Measurements from ENCODE around the gene MINDY4.

The MINDY4 gene

DNA sequence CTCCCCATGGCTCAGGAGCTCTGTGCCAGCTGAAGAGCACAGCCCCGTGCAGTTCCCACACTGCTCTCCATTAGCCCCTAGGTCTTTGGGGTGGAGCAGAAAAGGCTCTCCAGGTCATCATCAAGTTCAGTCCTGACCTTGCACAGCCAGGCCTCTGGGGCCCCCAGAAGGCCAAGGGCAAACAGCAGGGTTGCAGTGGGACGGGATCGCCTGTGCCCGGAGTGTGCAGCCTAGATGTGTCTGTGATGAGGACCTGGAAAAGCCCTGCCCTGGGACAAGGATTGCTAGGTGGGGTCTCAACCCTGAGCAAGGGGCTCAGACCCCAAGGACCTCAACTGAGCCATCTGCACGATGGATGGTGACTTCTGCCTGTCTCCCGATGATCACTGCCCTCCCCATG, 18.7 kb upstream of the MINDY4 start:
- Histone ChIP-seq H3K36me3 (ENCODE audit: control insufficient read depth, insufficient read depth, low read length) (no peaks in the 10 kb centered on the region), H2AK5ac (ENCODE audit: low read length) (no peak overlapping the region), H3K79me1 (ENCODE audit: low read length) (no peaks in the 10 kb centered on the region), H4K5ac (ENCODE audit: low read length) (no peak overlapping the region), H2BK5ac (ENCODE audit: low read length) (no peak overlapping the region), H3K27ac (ENCODE audit: low read depth, low read length) (no peak overlapping the region), H3K4me3 (ENCODE audit: low read length) (no peak overlapping the region), H2BK120ac (ENCODE audit: low read depth, low read length) (no peak overlapping the region), H3K79me2 (ENCODE audit: control insufficient read depth, insufficient read depth, low read length) (no peaks in the 10 kb centered on the region), H3K18ac (ENCODE audit: low read length) (no peak overlapping the region), H3K4ac (ENCODE audit: low read depth, low read length) (no peak overlapping the region), H3K27me3 (ENCODE audit: insufficient read depth, low read length, poor library complexity) (no peaks in the 10 kb centered on the region), H2BK15ac (replicated peaks; ENCODE audit: low read depth) (no peak overlapping the region), H3K9ac (ENCODE audit: low read length) (no peak overlapping the region), H3K4me2 (ENCODE audit: low read length) (no peak overlapping the region), H4K8ac (ENCODE audit: low read depth, low read length) (no peak overlapping the region), H3K4me1 (ENCODE audit: control insufficient read depth, low read depth, low read length) (no peaks in the 10 kb centered on the region), H3K56ac (ENCODE audit: low read length) (no peak overlapping the region), H3K23ac (ENCODE audit: low read length) (no peak overlapping the region)
- no CpG with 5 or more reads among the region's 6 CpGs for WGBS (ENCODE audit: extremely low coverage, insufficient coverage, low lambda C conversion rate)
- DNase-seq = no peak

- Histone ChIP-seq H3K36me3 (ENCODE audit: control insufficient read depth, insufficient read depth, low read length) (no peaks in the 10 kb centered on the region), H4K8ac (ENCODE audit: low read depth, low read length) (no peak overlapping the region), H3K27me3 (ENCODE audit: insufficient read depth, low read length, poor library complexity) (no peaks in the 10 kb centered on the region), H3K79me2 (ENCODE audit: control insufficient read depth, insufficient read depth, low read length) (no peaks in the 10 kb centered on the region), H4K5ac (ENCODE audit: low read length) (no peak overlapping the region), H3K18ac (ENCODE audit: low read length) (no peak overlapping the region), H3K9ac (ENCODE audit: low read length) (no peak overlapping the region), H3K27ac (ENCODE audit: low read depth, low read length) (no peak overlapping the region), H2AK5ac (ENCODE audit: low read length) (no peak overlapping the region), H3K23ac (ENCODE audit: low read length) (no peak overlapping the region), H2BK5ac (ENCODE audit: low read length) (no peak overlapping the region), H3K4me1 (ENCODE audit: control insufficient read depth, low read depth, low read length) (no peaks in the 10 kb centered on the region), H3K79me1 (ENCODE audit: low read length) (no peaks in the 10 kb centered on the region), H3K56ac (ENCODE audit: low read length) (no peak overlapping the region), H3K4me3 (ENCODE audit: low read length) (no peak overlapping the region), H2BK120ac (ENCODE audit: low read depth, low read length) (no peak overlapping the region), H3K4ac (ENCODE audit: low read depth, low read length) (no peak overlapping the region), H3K4me2 (ENCODE audit: low read length) (no peak overlapping the region), H2BK15ac (replicated peaks; ENCODE audit: low read depth) (no peak overlapping the region)
- WGBS (ENCODE audit: extremely low coverage, insufficient coverage, low lambda C conversion rate) = no CpG with 5 or more reads among the region's 5 CpGs
- no peak for DNase-seq
Observed at GRCh38 chr7:30752979-30753378, 18.2 kb upstream of the MINDY4 start.

DNA sequence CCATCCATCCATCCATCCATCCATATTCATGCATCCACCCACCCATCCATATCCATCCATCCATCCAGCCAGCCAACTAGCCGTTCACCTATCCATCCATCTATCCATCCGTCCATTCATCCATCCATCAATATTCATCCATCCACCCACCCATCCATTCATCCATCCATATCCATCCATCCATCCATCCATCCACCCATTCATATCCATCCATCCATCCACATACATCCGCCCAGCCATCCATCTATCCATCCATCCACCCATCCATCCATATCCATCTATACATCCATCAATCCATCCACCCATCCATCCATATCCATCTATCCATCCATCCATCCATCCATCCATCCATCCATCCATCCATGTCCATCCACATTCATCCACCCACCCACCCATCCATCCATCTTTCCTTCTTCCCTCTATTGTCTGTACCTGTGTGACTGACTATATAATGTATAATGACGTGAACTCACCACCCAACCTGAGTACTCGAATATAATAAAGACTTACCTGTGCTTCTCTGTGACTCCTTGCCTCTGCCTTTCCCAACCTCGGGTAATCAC, 16.8 kb upstream of the MINDY4 start:
- Histone ChIP-seq H3K4ac (ENCODE audit: low read depth, low read length) (no peak overlapping the region), H3K79me2 (ENCODE audit: control insufficient read depth, insufficient read depth, low read length) (no peaks in the 10 kb centered on the region), H3K9ac (ENCODE audit: low read length) (no peak overlapping the region), H2BK120ac (ENCODE audit: low read depth, low read length) (no peak overlapping the region), H2BK5ac (ENCODE audit: low read length) (no peak overlapping the region), H3K4me2 (ENCODE audit: low read length) (no peak overlapping the region), H3K79me1 (ENCODE audit: low read length) (no peaks in the 10 kb centered on the region), H4K8ac (ENCODE audit: low read depth, low read length) (no peak overlapping the region), H3K36me3 (ENCODE audit: control insufficient read depth, insufficient read depth, low read length) (no peaks in the 10 kb centered on the region), H3K4me3 (ENCODE audit: low read length) (no peak overlapping the region), H4K5ac (ENCODE audit: low read length) (no peak overlapping the region), H3K4me1 (ENCODE audit: control insufficient read depth, low read depth, low read length) (no peaks in the 10 kb centered on the region), H3K27ac (ENCODE audit: low read depth, low read length) (no peak overlapping the region), H3K23ac (ENCODE audit: low read length) (no peak overlapping the region), H3K27me3 (ENCODE audit: insufficient read depth, low read length, poor library complexity) (no peaks in the 10 kb centered on the region), H3K56ac (ENCODE audit: low read length) (no peak overlapping the region), H2AK5ac (ENCODE audit: low read length) (no peak overlapping the region), H3K18ac (ENCODE audit: low read length) (no peak overlapping the region), H2BK15ac (replicated peaks; ENCODE audit: low read depth) (no peak overlapping the region)
- 100% methylated on average over 1 of the region's 6 CpGs for WGBS (ENCODE audit: extremely low coverage, insufficient coverage, low lambda C conversion rate)
- no peak for DNase-seq

DNA sequence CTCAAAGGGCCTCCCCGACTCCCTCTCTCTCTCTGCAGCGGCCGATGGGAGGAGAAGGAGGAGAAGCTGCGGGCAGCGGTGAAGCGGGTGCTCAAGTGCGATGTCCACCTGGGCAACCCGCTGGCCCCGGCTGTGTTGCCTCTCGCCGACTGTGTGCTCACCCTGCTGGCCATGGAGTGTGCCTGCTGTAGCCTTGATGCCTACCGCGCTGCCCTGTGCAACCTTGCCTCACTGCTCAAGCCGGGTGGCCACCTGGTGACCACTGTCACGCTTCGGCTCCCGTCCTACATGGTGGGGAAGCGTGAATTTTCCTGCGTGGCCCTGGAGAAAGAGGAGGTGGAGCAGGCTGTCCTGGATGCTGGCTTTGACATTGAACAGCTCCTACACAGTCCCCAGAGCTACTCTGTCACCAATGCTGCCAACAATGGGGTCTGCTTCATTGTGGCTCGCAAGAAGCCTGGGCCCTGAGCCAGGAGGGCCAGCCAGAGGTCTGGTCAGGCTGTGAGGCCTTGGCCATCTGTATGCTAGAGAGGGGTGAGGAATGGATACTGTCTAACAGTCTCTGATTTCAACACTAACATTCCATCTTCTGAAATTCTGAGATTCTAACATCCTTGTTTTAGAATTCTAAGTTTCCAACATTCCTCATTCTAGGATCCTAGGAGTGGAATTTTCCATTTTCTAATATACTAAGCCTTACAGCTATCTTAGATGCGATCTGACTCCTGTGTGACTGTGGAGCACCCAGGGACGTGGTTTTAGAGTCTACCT, 15.6 kb upstream of the MINDY4 start:
- no peak overlapping the region for H3K4ac ChIP-seq (ENCODE audit: low read depth, low read length)
- no peaks in the 10 kb centered on the region for H3K36me3 ChIP-seq (ENCODE audit: control insufficient read depth, insufficient read depth, low read length)
- no peak overlapping the region for H3K23ac ChIP-seq (ENCODE audit: low read length)
- no peak overlapping the region for H2BK5ac ChIP-seq (ENCODE audit: low read length)
- no peak for DNase-seq
- H3K4me3 ChIP-seq (ENCODE audit: low read length) = no peak overlapping the region
- H4K5ac ChIP-seq (ENCODE audit: low read length) = no peak overlapping the region
- H2BK15ac ChIP-seq (replicated peaks; ENCODE audit: low read depth) = no peak overlapping the region
- no peaks in the 10 kb centered on the region for H3K4me1 ChIP-seq (ENCODE audit: control insufficient read depth, low read depth, low read length)
- H3K27me3 ChIP-seq (ENCODE audit: insufficient read depth, low read length, poor library complexity) = no peaks in the 10 kb centered on the region
- no peak overlapping the region for H3K27ac ChIP-seq (ENCODE audit: low read depth, low read length)
- H3K79me1 ChIP-seq (ENCODE audit: low read length) = no peaks in the 10 kb centered on the region
- H3K9ac ChIP-seq (ENCODE audit: low read length) = no peak overlapping the region
- H3K79me2 ChIP-seq (ENCODE audit: control insufficient read depth, insufficient read depth, low read length) = no peaks in the 10 kb centered on the region
- WGBS (ENCODE audit: extremely low coverage, insufficient coverage, low lambda C conversion rate) = no CpG with 5 or more reads among the region's 22 CpGs
- H3K4me2 ChIP-seq (ENCODE audit: low read length) = no peak overlapping the region
- no peak overlapping the region for H3K56ac ChIP-seq (ENCODE audit: low read length)
- H3K18ac ChIP-seq (ENCODE audit: low read length) = no peak overlapping the region
- no peak overlapping the region for H2AK5ac ChIP-seq (ENCODE audit: low read length)
- no peak overlapping the region for H2BK120ac ChIP-seq (ENCODE audit: low read depth, low read length)
- no peak overlapping the region for H4K8ac ChIP-seq (ENCODE audit: low read depth, low read length)

DNA sequence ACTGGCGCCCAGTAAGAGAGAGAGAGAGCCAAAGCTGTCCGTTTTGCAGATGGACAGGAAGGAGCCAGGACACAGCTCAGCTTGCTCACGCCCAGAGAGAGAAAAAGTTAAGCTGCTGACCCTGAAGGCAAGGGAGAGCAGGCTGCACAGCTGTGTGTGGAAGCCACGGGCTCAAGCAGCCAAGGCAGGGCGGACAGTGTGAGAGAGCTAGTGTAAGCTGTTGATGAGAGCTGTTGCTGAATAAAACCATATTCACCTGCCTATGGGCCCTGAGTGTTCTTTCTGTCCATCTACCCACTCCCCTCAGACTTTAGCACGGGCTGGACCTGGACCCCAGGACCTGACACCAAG, 13.9 kb upstream of the MINDY4 start:
- H3K27me3 ChIP-seq (ENCODE audit: insufficient read depth, low read length, poor library complexity) = no peaks in the 10 kb centered on the region

More for the DNA sequence above, 13.9 kb upstream of the MINDY4 start:
- H2BK5ac ChIP-seq (ENCODE audit: low read length) = no peak overlapping the region
- H2BK120ac ChIP-seq (ENCODE audit: low read depth, low read length) = no peak overlapping the region
- no peak overlapping the region for H3K23ac ChIP-seq (ENCODE audit: low read length)
- no peak overlapping the region for H3K4me2 ChIP-seq (ENCODE audit: low read length)
- no peak overlapping the region for H2BK15ac ChIP-seq (replicated peaks; ENCODE audit: low read depth)
- no peaks in the 10 kb centered on the region for H3K79me1 ChIP-seq (ENCODE audit: low read length)
- no peak overlapping the region for H4K8ac ChIP-seq (ENCODE audit: low read depth, low read length)
- no peaks in the 10 kb centered on the region for H3K36me3 ChIP-seq (ENCODE audit: control insufficient read depth, insufficient read depth, low read length)
- H3K4ac ChIP-seq (ENCODE audit: low read depth, low read length) = no peak overlapping the region
- no CpG with 5 or more reads among the region's 6 CpGs for WGBS (ENCODE audit: extremely low coverage, insufficient coverage, low lambda C conversion rate)
- H3K27ac ChIP-seq (ENCODE audit: low read depth, low read length) = no peak overlapping the region
- no peak for DNase-seq
- H4K5ac ChIP-seq (ENCODE audit: low read length) = no peak overlapping the region
- H3K18ac ChIP-seq (ENCODE audit: low read length) = no peak overlapping the region
- no peak overlapping the region for H3K4me3 ChIP-seq (ENCODE audit: low read length)
- H3K56ac ChIP-seq (ENCODE audit: low read length) = no peak overlapping the region
- no peak overlapping the region for H3K9ac ChIP-seq (ENCODE audit: low read length)
- H2AK5ac ChIP-seq (ENCODE audit: low read length) = no peak overlapping the region
- H3K4me1 ChIP-seq (ENCODE audit: control insufficient read depth, low read depth, low read length) = peaks cover 7% of the 10 kb centered on the region
- no peaks in the 10 kb centered on the region for H3K79me2 ChIP-seq (ENCODE audit: control insufficient read depth, insufficient read depth, low read length)

Data from mesendoderm (in vitro differentiated cells).